ENCODE measurements around the gene SMARCB1. TPM values are rescaled to one million over a fixed set of nuclear protein-coding genes. Genes with fewer than 3 reads are reported as not detected.

The SMARCB1 gene
- total and polyA plus RNA-seq, 7 donors, result 25.0 to 85.7 (median 43.9) TPM

GRCh38 chr22:23804781-23805291 is 18.1 kb downstream of the SMARCB1 start:
- no peaks in the 10 kb centered on the region for H3K9me3 ChIP-seq
- H3K4me3 ChIP-seq, result no peak overlapping the region
- no peaks in the 10 kb centered on the region for H3K27me3 ChIP-seq
- 81 to 85% methylated on average over 12 of the region's 12 CpGs for WGBS, 2 donors
- peaks cover 35 to 81% (median 55%) of the 10 kb centered on the region in 4 donors for H3K36me3 ChIP-seq
- no peak for TF ChIP-seq POLR2A (IDR thresholded peaks at IDR 0.05)
- no peak for TF ChIP-seq CTCF (IDR thresholded peaks at IDR 0.05)
- TF ChIP-seq POLR2AphosphoS5 (IDR thresholded peaks at IDR 0.05), result no peak
- no peak for TF ChIP-seq EP300 (IDR thresholded peaks at IDR 0.05)
- intact Hi-C loops (cut with DNase I), result no loop called here
- H3K4me1 ChIP-seq, result no peaks in the 10 kb centered on the region
- H3K27ac ChIP-seq, result no peak overlapping the region
- no peak for DNase-seq

- 89 to 100% methylated on average over 1 of the region's 1 CpG for WGBS, 2 donors
- Histone ChIP-seq H3K9me3 (no peaks in the 10 kb centered on the region), H3K4me1 (no peaks in the 10 kb centered on the region), H3K36me3 (peaks cover 21 to 81% (median 39%) of the 10 kb centered on the region in 4 donors), H3K4me3 (no peak overlapping the region), H3K27me3 (no peaks in the 10 kb centered on the region), H3K27ac (no peak overlapping the region)
- TF ChIP-seq EP300 (IDR thresholded peaks at IDR 0.05) (no peak), POLR2AphosphoS5 (IDR thresholded peaks at IDR 0.05) (no peak), CTCF (IDR thresholded peaks at IDR 0.05) (no peak), POLR2A (IDR thresholded peaks at IDR 0.05) (no peak)
- DNase-seq, result no peak
- intact Hi-C loops (cut with DNase I), result no loop called here
Measured at GRCh38 chr22:23806837-23807236, 20.1 kb downstream of the SMARCB1 start.

GRCh38 chr22:23812378-23812777 is 25.6 kb downstream of the SMARCB1 start:
- H3K9me3 ChIP-seq, result no peaks in the 10 kb centered on the region
- DNase-seq, result no peak
- H3K4me3 ChIP-seq, result no peak overlapping the region
- 97 to 98% methylated on average over 4 of the region's 4 CpGs for WGBS, 2 donors
- H3K4me1 ChIP-seq, result no peaks in the 10 kb centered on the region
- H3K27ac ChIP-seq, result no peak overlapping the region
- intact Hi-C loops (cut with DNase I), result no loop called here
- TF ChIP-seq EP300 (IDR thresholded peaks at IDR 0.05) (no peak), POLR2AphosphoS5 (IDR thresholded peaks at IDR 0.05) (no peak), CTCF (IDR thresholded peaks at IDR 0.05) (no peak), POLR2A (IDR thresholded peaks at IDR 0.05) (no peak)
- no peaks in the 10 kb centered on the region for H3K27me3 ChIP-seq
- H3K36me3 ChIP-seq, result peaks cover 5 to 66% (median 13%) of the 10 kb centered on the region in 4 donors

- Histone ChIP-seq H3K27ac (no peak overlapping the region), H3K4me1 (no peaks in the 10 kb centered on the region), H3K27me3 (no peaks in the 10 kb centered on the region), H3K4me3 (no peak overlapping the region), H3K9me3 (no peaks in the 10 kb centered on the region), H3K36me3 (peaks cover 5 to 82% (median 41%) of the 10 kb centered on the region in 4 donors)
- 80 to 88% methylated on average over 10 of the region's 10 CpGs for WGBS, 2 donors
- intact Hi-C loops (cut with DNase I), result no loop called here
- no peak for TF ChIP-seq POLR2A (IDR thresholded peaks at IDR 0.05)
- no peak for TF ChIP-seq EP300 (IDR thresholded peaks at IDR 0.05)
- no peak for TF ChIP-seq POLR2AphosphoS5 (IDR thresholded peaks at IDR 0.05)
- no peak for TF ChIP-seq CTCF (IDR thresholded peaks at IDR 0.05)
- DNase-seq, result no peak
Measured at GRCh38 chr22:23815541-23816155, 28.9 kb downstream of the SMARCB1 start.

All from sigmoid colon (tissue), 7 donors.